GM12872 (cell line): Measurements from ENCODE around the gene FPGS.

Experiments
- CTCF ChIP-seq: IDR thresholded peaks from 3 replicates; pipeline ENCODE4 v1.5.1; 2011; ENCODE audit warnings: low read depth, mild to moderate bottlenecking, low read length, moderate library complexity; ENCODE audit not compliant: insufficient read depth

The FPGS gene

GRCh38 chr9:127846443-127847177, 43.9 kb downstream of the FPGS start:
- TF ChIP-seq CTCF = no peak

- no peak for TF ChIP-seq CTCF
Observed at GRCh38 chr9:127847178-127847510, 44.5 kb downstream of the FPGS start.

GRCh38 chr9:127847833-127848755, 45.4 kb downstream of the FPGS start:
- TF ChIP-seq CTCF = no peak

GRCh38 chr9:127848756-127849504, 46.2 kb downstream of the FPGS start:
- TF ChIP-seq CTCF = no peak

GRCh38 chr9:127850286-127850830, 47.7 kb downstream of the FPGS start:
- no peak for TF ChIP-seq CTCF

GRCh38 chr9:127852829-127853228, 50.1 kb downstream of the FPGS start:
- TF ChIP-seq CTCF = no peak
